Glutamatergic neuron (in vitro differentiated cells): Measurements from ENCODE around the gene ACSBG1. TPM values are rescaled to one million over a fixed set of nuclear protein-coding genes. Genes with fewer than 3 reads are reported as not detected.

Source experiments
- DNase-seq: peaks from one replicate; pipeline ENCODE4 v3.0.0; 2022
- H3K27ac Mint-ChIP-seq: one replicate; pipeline ENCODE4 v1.8.0; 2020; ENCODE audit warnings: mild to moderate bottlenecking, mixed read lengths, inconsistent platforms; ENCODE audit not compliant: unreplicated experiment
- H3K27me3 Mint-ChIP-seq: one replicate; pipeline ENCODE4 v1.8.0; 2020; ENCODE audit warnings: mild to moderate bottlenecking, moderate library complexity, mixed read lengths, inconsistent platforms; ENCODE audit not compliant: unreplicated experiment
- H3K36me3 Mint-ChIP-seq: one replicate; pipeline ENCODE4 v1.8.0; 2020; ENCODE audit warnings: mild to moderate bottlenecking, mixed read lengths, inconsistent platforms; ENCODE audit not compliant: unreplicated experiment
- H3K4me1 Mint-ChIP-seq: one replicate; pipeline ENCODE4 v1.8.0; 2020; ENCODE audit warnings: mild to moderate bottlenecking, low read depth, mixed read lengths, inconsistent platforms; ENCODE audit not compliant: unreplicated experiment
- H3K4me3 Mint-ChIP-seq: one replicate; pipeline ENCODE4 v1.8.0; 2020; ENCODE audit warnings: mild to moderate bottlenecking, mixed read lengths, inconsistent platforms; ENCODE audit not compliant: unreplicated experiment
- H3K9me3 Mint-ChIP-seq: one replicate; pipeline ENCODE4 v1.8.0; 2020; ENCODE audit warnings: mild to moderate bottlenecking, moderate library complexity, mixed read lengths, inconsistent platforms; ENCODE audit not compliant: unreplicated experiment
- total RNA-seq: library from RNA; stranded (reverse); fragmentation: NEBNext Ultra II Directional; extraction: Animal tissue kit (Norgen Biotek cat#: 25700); gene quantifications from one replicate; pipeline ENCODE4 v1.2.1, GENCODE V29; 2021; ENCODE audit not compliant: unreplicated experiment
- TF ChIP-seq, protein P1 (sequence below): fragments of 200-600 bp; sonication (generic); IDR thresholded peaks from one replicate; pipeline ENCODE4 v1.5.0; 2021; ENCODE audit not compliant: partially characterized antibody, unreplicated experiment

Gene ACSBG1
- total RNA-seq, 1 donor from 2014 or later: not detected

GRCh38 chr15:78149805-78150751 lies 84.3 kb downstream of the ACSBG1 start:
- Mint-ChIP-seq H3K9me3 (peaks cover 7% of the 10 kb centered on the region), H3K27me3 (peaks cover 8% of the 10 kb centered on the region), H3K27ac (no peak overlapping the region), H3K4me3 (peak overlapping the region; percentile 88), H3K36me3 (no peaks in the 10 kb centered on the region), H3K4me1 (peaks cover 5% of the 10 kb centered on the region)
- DNase-seq: no peak
- TF ChIP-seq, protein P1, sequence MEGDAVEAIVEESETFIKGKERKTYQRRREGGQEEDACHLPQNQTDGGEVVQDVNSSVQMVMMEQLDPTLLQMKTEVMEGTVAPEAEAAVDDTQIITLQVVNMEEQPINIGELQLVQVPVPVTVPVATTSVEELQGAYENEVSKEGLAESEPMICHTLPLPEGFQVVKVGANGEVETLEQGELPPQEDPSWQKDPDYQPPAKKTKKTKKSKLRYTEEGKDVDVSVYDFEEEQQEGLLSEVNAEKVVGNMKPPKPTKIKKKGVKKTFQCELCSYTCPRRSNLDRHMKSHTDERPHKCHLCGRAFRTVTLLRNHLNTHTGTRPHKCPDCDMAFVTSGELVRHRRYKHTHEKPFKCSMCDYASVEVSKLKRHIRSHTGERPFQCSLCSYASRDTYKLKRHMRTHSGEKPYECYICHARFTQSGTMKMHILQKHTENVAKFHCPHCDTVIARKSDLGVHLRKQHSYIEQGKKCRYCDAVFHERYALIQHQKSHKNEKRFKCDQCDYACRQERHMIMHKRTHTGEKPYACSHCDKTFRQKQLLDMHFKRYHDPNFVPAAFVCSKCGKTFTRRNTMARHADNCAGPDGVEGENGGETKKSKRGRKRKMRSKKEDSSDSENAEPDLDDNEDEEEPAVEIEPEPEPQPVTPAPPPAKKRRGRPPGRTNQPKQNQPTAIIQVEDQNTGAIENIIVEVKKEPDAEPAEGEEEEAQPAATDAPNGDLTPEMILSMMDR: no peak

DNA sequence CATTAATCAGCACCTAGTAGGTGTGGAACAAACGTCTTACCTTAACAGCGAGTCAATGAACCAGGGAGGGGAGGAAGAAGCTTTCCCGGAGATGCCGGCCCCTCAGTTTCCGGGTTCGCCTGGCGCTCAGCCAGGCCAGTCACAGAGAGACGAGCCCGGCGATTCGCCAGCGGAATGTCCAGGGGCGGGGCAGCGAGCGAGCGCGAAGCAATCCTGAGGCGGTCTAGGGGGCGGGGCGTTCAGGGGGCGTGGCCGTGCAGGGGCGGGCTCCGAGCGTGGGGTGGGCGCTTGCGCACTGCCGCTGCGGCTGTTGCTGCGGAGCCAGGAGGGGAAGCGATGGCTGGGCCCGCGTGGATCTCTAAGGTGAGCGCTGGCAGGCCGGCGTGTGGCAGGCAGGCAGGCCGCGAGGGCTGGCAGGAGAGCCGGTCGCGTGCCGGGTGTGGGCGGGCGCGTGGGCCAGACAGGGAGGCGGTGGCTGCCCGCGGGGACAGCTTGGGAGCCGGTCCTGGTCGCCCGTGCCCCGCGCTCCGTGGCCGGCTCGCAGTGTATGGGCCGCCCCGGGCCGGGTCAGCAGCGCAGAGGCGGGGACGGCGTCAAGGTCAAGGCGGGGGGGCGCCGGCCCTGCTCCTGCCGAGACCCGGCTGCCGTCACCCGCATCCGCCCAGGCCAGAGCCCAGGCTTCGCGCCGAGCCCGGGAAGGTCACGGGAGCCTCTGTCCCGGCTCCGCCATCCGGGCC lies 85.1 kb downstream of the ACSBG1 start, which contains the start of gene IDH3A:
Gene IDH3A (plus strand): TSS at position 295 of the 737 bp plus-strand sequence. CDS start 42 bp downstream, at position 337.
- H3K4me1 Mint-ChIP-seq: peaks cover 5% of the 10 kb centered on the region
- peaks cover 8% of the 10 kb centered on the region for H3K27me3 Mint-ChIP-seq
- DNase-seq: peak; percentile 100
- H3K27ac Mint-ChIP-seq: peak within 1 kb of the TSS; percentile 88
- peak within 1 kb of the TSS; percentile 96 for H3K4me3 Mint-ChIP-seq
- H3K9me3 Mint-ChIP-seq: peaks cover 7% of the 10 kb centered on the region
- TF ChIP-seq, protein P1: no peak
- H3K36me3 Mint-ChIP-seq: no peaks in the 10 kb centered on the region

- Mint-ChIP-seq H3K9me3 (peaks cover 7% of the 10 kb centered on the region), H3K4me1 (peaks cover 5% of the 10 kb centered on the region), H3K36me3 (no peaks in the 10 kb centered on the region), H3K4me3 (peak overlapping the region; percentile 96), H3K27ac (peak overlapping the region; percentile 88), H3K27me3 (peaks cover 8% of the 10 kb centered on the region)
- no peak for DNase-seq
- TF ChIP-seq, protein P1: no peak
Measured at GRCh38 chr15:78148392-78149067, 85.8 kb downstream of the ACSBG1 start.

DNA sequence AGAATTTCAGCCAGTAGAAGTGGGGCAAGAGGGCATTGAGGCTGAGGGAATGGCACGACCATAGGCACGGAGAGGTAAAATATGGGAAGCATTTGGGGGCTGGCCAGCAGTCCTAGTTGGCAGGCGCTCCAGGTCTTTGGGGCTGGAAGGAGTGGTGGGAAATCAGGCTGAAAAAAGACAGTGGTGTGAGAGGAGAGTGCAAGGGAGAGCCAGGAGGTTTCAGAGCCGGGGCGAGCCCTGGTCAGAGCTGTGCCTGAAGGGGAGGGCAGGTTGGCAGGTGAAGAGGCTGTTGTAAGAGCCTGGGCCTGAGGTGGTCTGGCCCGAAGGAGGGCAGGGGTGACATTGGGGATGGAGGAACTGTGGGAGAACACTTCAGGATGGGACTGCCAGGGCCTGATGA lies 86.8 kb downstream of the ACSBG1 start:
- Mint-ChIP-seq H3K4me3 (peak overlapping the region; percentile 70), H3K9me3 (peaks cover 7% of the 10 kb centered on the region), H3K4me1 (peaks cover 5% of the 10 kb centered on the region), H3K27ac (no peak overlapping the region), H3K36me3 (no peaks in the 10 kb centered on the region), H3K27me3 (peaks cover 8% of the 10 kb centered on the region)
- no peak for DNase-seq
- TF ChIP-seq, protein P1: no peak
